AG09319 (cell line): Measurements from ENCODE around the gene CROCC2.

Experiments
- DNase-seq: peaks from one replicate; pipeline ENCODE4 v3.0.0-alpha.2; 2010; ENCODE audit warnings: low read depth; ENCODE audit errors: extremely low read depth
- CTCF ChIP-seq: IDR thresholded peaks from 2 replicates; pipeline ENCODE4 v1.5.1; 2011; ENCODE audit warnings: low read depth, mild to moderate bottlenecking, inconsistent platforms, low read length, moderate library complexity

The CROCC2 gene

GRCh38 chr2:240996161-240996833 is 90.2 kb downstream of the CROCC2 start:
- DNase-seq, result no peak
- TF ChIP-seq CTCF, result no peak

GRCh38 chr2:240996834-240997140 is 90.7 kb downstream of the CROCC2 start:
- TF ChIP-seq CTCF, result no peak

DNA sequence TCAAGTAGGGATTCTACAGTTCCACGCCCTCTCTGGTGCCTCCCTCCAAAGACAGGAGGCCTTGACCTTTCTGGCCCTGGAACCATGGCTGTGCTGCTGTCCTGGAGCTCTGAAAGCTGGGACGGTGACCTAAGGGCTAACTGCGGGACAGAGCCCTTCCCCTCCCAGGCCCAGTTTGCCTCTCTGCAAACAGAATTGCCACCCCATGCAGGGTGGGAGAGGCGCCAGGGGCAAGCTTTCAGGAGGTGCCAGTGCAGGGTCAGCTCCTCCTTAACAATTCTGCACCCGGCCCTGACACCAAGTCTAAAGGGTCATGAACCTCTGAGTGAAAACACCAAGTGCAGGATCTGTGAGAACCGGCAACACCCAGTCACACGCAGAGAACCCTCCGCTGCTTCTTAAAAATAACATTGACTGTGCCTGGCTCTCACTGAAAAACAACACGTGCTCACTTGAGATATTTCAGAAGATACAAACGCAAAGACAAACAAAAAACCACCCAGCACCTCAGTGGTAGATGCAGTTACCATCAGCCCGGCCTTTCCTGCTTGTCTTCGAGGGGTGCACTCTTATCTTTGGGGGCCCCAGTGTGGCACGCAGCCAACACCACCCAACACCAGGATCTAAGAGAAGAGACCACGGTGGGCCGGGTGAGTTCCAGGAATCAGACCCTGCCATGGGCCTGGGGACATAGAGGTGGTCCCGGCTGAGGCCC is 91.2 kb downstream of the CROCC2 start:
- no peak for DNase-seq
- no peak for TF ChIP-seq CTCF

More at GRCh38 chr2:240996834-240997140, 90.7 kb downstream of the CROCC2 start:
- DNase-seq, result no peak

- peak; percentile 51 for DNase-seq
- no peak for TF ChIP-seq CTCF
Measured at GRCh38 chr2:240997856-240998705, 91.9 kb downstream of the CROCC2 start, which contains the start of gene SNED1. TSS of gene SNED1 (plus strand) at chr2:240998618. CDS start at chr2:240998838, 220 bp downstream.

- no peak for TF ChIP-seq CTCF
- no peak for DNase-seq
Measured at GRCh38 chr2:240998706-240998994, 92.5 kb downstream of the CROCC2 start.

GRCh38 chr2:240998995-240999791 is 93.1 kb downstream of the CROCC2 start:
- TF ChIP-seq CTCF, result no peak
- no peak for DNase-seq
